GM18505 (cell line): ENCODE results near the gene MEF2C.
A peak's percentile ranks its signal among the peaks of the same experiment; 100 is the strongest.

ENCODE experiments used
- ATAC-seq: cut with Tn5 transposase; IDR thresholded peaks from one replicate; pipeline ENCODE4 v1.9.1; 2021; ENCODE audit not compliant: unreplicated experiment
- POLR2A ChIP-seq: IDR thresholded peaks from 4 replicates; pipeline ENCODE4 v1.6.1; 2011; ENCODE audit warnings: borderline replicate concordance; ENCODE audit not compliant: insufficient read depth, insufficient read length; ENCODE audit errors: extremely low read depth

MEF2C gene

GRCh38 chr5:88676637-88677375, 206.2 kb downstream of the MEF2C start:
- no peak for TF ChIP-seq POLR2A
- no peak for ATAC-seq

- TF ChIP-seq POLR2A: no peak
- ATAC-seq: no peak
Observed at GRCh38 chr5:88675708-88676636, 207.0 kb downstream of the MEF2C start.

GRCh38 chr5:88675168-88675707, 207.7 kb downstream of the MEF2C start:
- peak; percentile 20 for ATAC-seq
- no peak for TF ChIP-seq POLR2A

- peak; percentile 22 for TF ChIP-seq POLR2A
- ATAC-seq: peak; percentile 82
Observed at GRCh38 chr5:88674356-88675167, 208.4 kb downstream of the MEF2C start.

- no peak for TF ChIP-seq POLR2A
- no peak for ATAC-seq
Observed at GRCh38 chr5:88673253-88674105, 209.5 kb downstream of the MEF2C start.

GRCh38 chr5:88672644-88673252, 210.2 kb downstream of the MEF2C start:
- no peak for TF ChIP-seq POLR2A
- no peak for ATAC-seq

- ATAC-seq: no peak
- no peak for TF ChIP-seq POLR2A
Observed at GRCh38 chr5:88671505-88672499, 211.2 kb downstream of the MEF2C start.

GRCh38 chr5:88671106-88671504, 211.9 kb downstream of the MEF2C start:
- no peak for TF ChIP-seq POLR2A
- ATAC-seq: no peak

GRCh38 chr5:88670461-88670860, 212.5 kb downstream of the MEF2C start:
- no peak for ATAC-seq

GRCh38 chr5:88669371-88670050, 213.5 kb downstream of the MEF2C start:
- ATAC-seq: no peak
- no peak for TF ChIP-seq POLR2A

More at GRCh38 chr5:88670461-88670860, 212.5 kb downstream of the MEF2C start:
- TF ChIP-seq POLR2A: no peak
